ENCODE results near the gene ZNRF3. TPM values are rescaled to one million over a fixed set of nuclear protein-coding genes. Genes with fewer than 3 reads are reported as not detected.

Gene ZNRF3
- polyA plus RNA-seq, 3 donors = 0.13 TPM; not detected in 2

- H4K20me1 ChIP-seq (ENCODE audit: insufficient read depth, low read length) = no peaks in the 10 kb centered on the region
- H2AFZ ChIP-seq (ENCODE audit: insufficient read depth, low read depth, low read length, poor library complexity, severe bottlenecking) = no peak overlapping the region
- TF ChIP-seq CTCF (IDR thresholded peaks at IDR 0.05) = no peak
- 100% methylated on average over 1 of the region's 3 CpGs for WGBS (ENCODE audit: insufficient coverage)
- H3K4me3 Mint-ChIP-seq = no peak overlapping the region
- DNase-seq = no peak
- H3K79me2 ChIP-seq (ENCODE audit: insufficient read depth, low read length) = no peaks in the 10 kb centered on the region
- H3K4me1 Mint-ChIP-seq = no peaks in the 10 kb centered on the region
- peaks cover 0 to 2% (median 0%) of the 10 kb centered on the region in 7 donors for H3K9me3 Mint-ChIP-seq
- intact Hi-C loops (cut with micrococcal nuclease) = no loop called here
- H3K27me3 ChIP-seq (ENCODE audit: control insufficient read depth in 2 of 2, insufficient read depth in 2 of 2, low read length in 2 of 2) = no peaks in the 10 kb centered on the region
- peaks cover 1 to 3% (median 2%) of the 10 kb centered on the region in 3 donors for H3K27me3 Mint-ChIP-seq (ENCODE audit: low read depth in 3 of 3)
- no peaks in the 10 kb centered on the region for H3K4me1 ChIP-seq (ENCODE audit: control insufficient read depth in 1 of 2, insufficient read depth in 2 of 2, low read length in 2 of 2)
- no peak overlapping the region for H3K27ac ChIP-seq (ENCODE audit: low read depth in 1 of 2, low read length in 2 of 2)
- no peak overlapping the region for H3K9ac ChIP-seq (ENCODE audit: insufficient read depth, low read length, poor library complexity, severe bottlenecking)
- H3K36me3 ChIP-seq (replicated peaks in 1 of 2; ENCODE audit: control insufficient read depth in 1 of 2, insufficient read depth in 2 of 2, low read length in 2 of 2) = no peaks in the 10 kb centered on the region
- no peaks in the 10 kb centered on the region for H3K36me3 Mint-ChIP-seq
- H3K27ac Mint-ChIP-seq = no peak overlapping the region
- no peak overlapping the region for H3K4me3 ChIP-seq (replicated peaks in 1 of 3; ENCODE audit: low read depth in 2 of 3, low read length in 3 of 3)
- no peaks in the 10 kb centered on the region for H3K9me3 ChIP-seq (replicated peaks in 1 of 2; ENCODE audit: control insufficient read depth in 1 of 2, insufficient read depth in 1 of 2, low read length in 2 of 2)
- H3K4me2 ChIP-seq (replicated peaks; ENCODE audit: extremely low read depth, low read length, poor library complexity, severe bottlenecking) = no peak overlapping the region
Measured at GRCh38 chr22:28997342-28997741, 114.0 kb downstream of the ZNRF3 start.

DNA sequence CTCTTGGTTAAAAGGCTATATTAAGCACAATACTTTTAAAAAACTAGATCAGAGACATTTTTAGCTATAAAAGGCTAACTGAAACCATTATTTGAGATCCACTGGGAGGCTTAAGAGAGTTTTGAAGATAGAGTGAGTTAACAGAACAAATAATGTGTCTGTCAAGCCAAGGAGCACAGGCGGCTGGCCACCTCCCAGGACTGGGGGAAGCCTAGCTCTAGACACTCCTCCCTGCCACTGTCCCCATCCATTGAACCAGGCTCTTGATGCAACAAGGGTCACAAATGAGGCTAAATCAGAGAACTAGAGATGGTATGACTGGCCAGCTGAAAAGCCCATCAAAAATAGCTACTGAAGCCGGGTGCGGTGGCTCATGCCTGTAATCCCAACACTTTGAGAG is 115.3 kb downstream of the ZNRF3 start:
- no peak overlapping the region for H3K9ac ChIP-seq (ENCODE audit: insufficient read depth, low read length, poor library complexity, severe bottlenecking)
- Mint-ChIP-seq H3K27ac (no peak overlapping the region), H3K9me3 (peaks cover 0 to 2% (median 0%) of the 10 kb centered on the region in 7 donors), H3K36me3 (no peaks in the 10 kb centered on the region), H3K4me3 (no peak overlapping the region), H3K4me1 (no peaks in the 10 kb centered on the region), H3K27me3 (ENCODE audit: low read depth in 3 of 3) (peaks cover 4 to 11% (median 10%) of the 10 kb centered on the region in 3 donors)
- H2AFZ ChIP-seq (ENCODE audit: insufficient read depth, low read depth, low read length, poor library complexity, severe bottlenecking) = no peak overlapping the region
- H3K9me3 ChIP-seq (replicated peaks in 1 of 2; ENCODE audit: control insufficient read depth in 1 of 2, insufficient read depth in 1 of 2, low read length in 2 of 2) = no peaks in the 10 kb centered on the region
- H4K20me1 ChIP-seq (ENCODE audit: insufficient read depth, low read length) = no peaks in the 10 kb centered on the region
- intact Hi-C loops (cut with micrococcal nuclease) = no loop called here
- H3K36me3 ChIP-seq (replicated peaks in 1 of 2; ENCODE audit: control insufficient read depth in 1 of 2, insufficient read depth in 2 of 2, low read length in 2 of 2) = no peaks in the 10 kb centered on the region
- H3K27me3 ChIP-seq (ENCODE audit: control insufficient read depth in 2 of 2, insufficient read depth in 2 of 2, low read length in 2 of 2) = no peaks in the 10 kb centered on the region
- no peaks in the 10 kb centered on the region for H3K79me2 ChIP-seq (ENCODE audit: insufficient read depth, low read length)
- no peak for TF ChIP-seq CTCF (IDR thresholded peaks at IDR 0.05)
- H3K4me2 ChIP-seq (replicated peaks; ENCODE audit: extremely low read depth, low read length, poor library complexity, severe bottlenecking) = no peak overlapping the region
- no peak for DNase-seq
- no peaks in the 10 kb centered on the region for H3K4me1 ChIP-seq (ENCODE audit: control insufficient read depth in 1 of 2, insufficient read depth in 2 of 2, low read length in 2 of 2)
- no peak overlapping the region for H3K27ac ChIP-seq (ENCODE audit: low read depth in 1 of 2, low read length in 2 of 2)
- WGBS (ENCODE audit: insufficient coverage) = 100% methylated on average over 2 of the region's 3 CpGs
- no peak overlapping the region for H3K4me3 ChIP-seq (replicated peaks in 1 of 3; ENCODE audit: low read depth in 2 of 3, low read length in 3 of 3)
